D721Med (cell line): ENCODE data around the gene KRT82.

ENCODE experiments used
- DNase-seq: peaks from one replicate; pipeline ENCODE4 v3.0.0; 2011; ENCODE audit warnings: low spot score; ENCODE audit not compliant: insufficient read length
- FAIRE-seq: peaks from 2 replicates; lab custom pipeline; 2011; peaks lifted over from hg19 to GRCh38; lab: Jason Lieb, UNC
- TF ChIP-seq, protein P1 (sequence below): IDR thresholded peaks from 2 replicates; pipeline ENCODE4 v1.5.1; 2012; ENCODE audit warnings: mild to moderate bottlenecking, control low read depth; ENCODE audit not compliant: insufficient read depth; ENCODE audit errors: missing control alignments

KRT82 gene

DNA sequence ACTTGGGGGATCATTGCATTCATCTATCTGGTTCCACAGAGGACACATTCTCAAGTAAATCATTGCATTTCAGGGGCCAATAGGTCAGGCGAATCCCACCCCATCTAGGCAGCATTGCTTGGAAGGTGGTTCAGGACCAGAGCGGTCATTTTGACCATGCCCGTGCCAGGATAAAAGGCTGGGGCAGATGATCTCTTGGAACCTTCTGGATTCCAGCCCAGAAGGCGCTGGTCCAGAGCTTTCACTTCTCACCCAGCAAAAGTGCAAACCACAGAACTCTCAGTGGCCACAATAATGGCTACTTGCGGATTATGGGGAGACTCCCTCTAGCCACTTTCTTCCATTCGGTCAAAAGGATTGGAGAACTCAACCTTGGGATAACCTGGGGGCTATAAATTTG lies 38.3 kb downstream of the KRT82 start:
- DNase-seq: no peak
- FAIRE-seq: no peak
- TF ChIP-seq, protein P1, sequence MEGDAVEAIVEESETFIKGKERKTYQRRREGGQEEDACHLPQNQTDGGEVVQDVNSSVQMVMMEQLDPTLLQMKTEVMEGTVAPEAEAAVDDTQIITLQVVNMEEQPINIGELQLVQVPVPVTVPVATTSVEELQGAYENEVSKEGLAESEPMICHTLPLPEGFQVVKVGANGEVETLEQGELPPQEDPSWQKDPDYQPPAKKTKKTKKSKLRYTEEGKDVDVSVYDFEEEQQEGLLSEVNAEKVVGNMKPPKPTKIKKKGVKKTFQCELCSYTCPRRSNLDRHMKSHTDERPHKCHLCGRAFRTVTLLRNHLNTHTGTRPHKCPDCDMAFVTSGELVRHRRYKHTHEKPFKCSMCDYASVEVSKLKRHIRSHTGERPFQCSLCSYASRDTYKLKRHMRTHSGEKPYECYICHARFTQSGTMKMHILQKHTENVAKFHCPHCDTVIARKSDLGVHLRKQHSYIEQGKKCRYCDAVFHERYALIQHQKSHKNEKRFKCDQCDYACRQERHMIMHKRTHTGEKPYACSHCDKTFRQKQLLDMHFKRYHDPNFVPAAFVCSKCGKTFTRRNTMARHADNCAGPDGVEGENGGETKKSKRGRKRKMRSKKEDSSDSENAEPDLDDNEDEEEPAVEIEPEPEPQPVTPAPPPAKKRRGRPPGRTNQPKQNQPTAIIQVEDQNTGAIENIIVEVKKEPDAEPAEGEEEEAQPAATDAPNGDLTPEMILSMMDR: no peak

DNA sequence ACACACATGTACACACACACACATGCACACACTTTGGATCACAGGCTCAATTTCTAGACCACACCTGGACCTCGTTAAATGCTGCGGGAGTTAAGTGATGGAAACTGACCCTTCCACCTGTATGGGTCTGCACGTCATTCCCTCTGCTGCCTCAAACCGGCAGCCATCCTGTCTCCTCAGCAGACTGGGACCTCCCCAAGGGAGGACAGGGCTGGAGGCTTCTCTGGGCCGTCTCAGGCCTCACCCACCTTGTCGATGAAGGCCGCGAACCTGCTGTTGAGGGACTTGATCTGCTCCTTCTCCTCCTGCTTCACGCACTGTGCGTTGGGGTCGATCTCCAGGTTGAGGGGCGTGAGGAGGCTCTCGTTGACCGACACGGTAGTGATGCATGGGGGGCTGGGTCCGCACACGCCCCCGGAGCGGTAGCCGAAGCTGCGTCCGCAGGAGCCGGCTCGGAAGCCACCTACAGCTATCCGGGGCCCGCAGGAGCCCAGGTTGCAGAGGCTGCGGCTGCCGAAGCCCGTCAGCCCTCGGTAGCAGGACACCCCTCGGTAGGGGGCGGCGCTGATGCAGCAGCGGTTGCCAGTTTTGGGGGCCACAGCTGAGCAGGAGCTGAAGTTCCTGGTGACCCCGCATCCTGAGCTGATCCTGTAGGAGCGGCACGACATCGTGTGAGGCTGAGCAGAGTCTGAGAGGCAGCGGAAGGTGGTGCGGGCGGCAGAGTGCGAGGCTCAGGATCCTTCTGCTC lies 39.2 kb downstream of the KRT82 start, which contains the start of gene KRT85:
TSS of gene KRT85 (minus strand) at position 744 of the 748 bp plus-strand sequence. CDS start at position 668, 76 bp downstream.
- DNase-seq (no peak), FAIRE-seq (no peak)
- TF ChIP-seq, protein P1: no peak

DNA sequence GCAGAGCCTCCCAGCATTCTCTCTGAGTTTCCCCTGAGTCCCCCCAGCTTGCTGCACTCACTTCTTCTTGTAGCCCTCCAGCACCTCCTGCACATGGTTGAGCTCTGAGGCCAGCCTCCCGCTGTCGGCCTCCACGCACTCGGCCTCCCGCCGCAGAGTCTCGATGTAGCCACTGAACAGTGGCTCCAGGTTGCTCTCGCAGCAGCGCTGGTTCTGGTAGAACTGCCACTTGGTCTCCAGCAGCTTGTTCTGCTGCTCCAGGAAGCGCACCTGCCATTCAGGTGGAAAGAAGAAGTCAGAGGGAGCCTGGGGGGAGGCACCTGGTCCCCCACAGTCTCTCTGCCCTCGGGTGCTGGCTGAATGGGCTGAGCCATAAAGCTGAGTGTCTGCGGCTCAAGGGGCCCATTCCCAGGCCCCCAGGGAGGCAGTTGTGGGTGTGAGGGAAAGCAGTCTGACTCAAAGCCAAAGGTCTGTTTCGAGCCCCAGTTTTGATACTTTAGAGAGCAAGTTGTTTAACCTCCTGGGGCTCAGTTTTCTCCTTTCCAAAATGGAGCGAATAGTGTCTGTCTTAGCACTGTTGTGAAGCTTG lies 41.1 kb downstream of the KRT82 start:
- no peak for DNase-seq
- TF ChIP-seq, protein P1: no peak
- no peak for FAIRE-seq

DNA sequence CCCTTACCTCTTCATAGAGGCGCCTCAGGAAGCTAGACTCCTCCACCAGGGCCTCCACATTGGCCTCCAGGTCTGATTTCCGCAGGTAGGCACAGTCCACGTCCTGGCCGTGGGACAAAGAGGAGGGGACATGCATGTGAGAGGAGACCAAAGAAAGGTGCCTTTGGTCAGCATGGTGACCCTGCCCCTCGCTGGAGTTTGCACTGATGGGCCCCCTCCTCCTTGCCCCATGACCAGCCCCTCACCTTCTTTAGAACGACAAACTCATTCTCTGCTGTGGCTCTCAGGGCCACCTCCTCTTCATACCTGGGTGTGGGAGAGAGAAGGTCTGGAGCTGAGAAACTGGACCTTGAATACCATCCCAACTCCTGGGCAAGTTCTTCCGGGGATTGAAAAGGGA lies 42.1 kb downstream of the KRT82 start:
- TF ChIP-seq, protein P1: no peak
- no peak for FAIRE-seq

DNA sequence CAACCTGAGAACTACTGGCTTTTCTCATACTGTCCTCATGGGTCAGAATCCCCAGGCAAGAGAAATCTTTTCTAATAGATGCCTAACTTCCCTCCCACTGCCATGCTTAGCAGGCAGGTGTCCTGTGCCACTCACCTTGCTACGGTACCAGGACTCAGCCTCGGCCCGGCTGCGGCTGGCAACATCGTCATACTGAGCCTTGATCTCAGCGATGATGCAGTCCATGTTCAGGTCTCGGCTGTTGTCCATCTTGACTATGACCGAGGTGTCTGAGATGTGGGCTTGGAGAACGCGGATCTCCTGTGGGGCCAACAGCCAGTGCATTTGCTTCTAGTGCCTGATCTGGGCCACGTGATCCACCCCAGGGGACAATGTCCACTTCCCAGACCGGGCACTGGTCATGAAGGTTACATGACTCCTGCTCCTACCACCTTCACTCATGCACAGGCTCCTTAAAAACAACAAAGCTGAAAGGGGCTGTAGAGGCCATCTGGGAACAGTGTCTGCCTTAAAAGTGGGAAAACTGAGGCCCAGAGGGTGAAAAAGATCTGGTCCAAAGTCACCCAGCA lies 42.9 kb downstream of the KRT82 start:
- no peak for FAIRE-seq

More for the DNA sequence above, 42.1 kb downstream of the KRT82 start:
- DNase-seq: no peak

DNA sequence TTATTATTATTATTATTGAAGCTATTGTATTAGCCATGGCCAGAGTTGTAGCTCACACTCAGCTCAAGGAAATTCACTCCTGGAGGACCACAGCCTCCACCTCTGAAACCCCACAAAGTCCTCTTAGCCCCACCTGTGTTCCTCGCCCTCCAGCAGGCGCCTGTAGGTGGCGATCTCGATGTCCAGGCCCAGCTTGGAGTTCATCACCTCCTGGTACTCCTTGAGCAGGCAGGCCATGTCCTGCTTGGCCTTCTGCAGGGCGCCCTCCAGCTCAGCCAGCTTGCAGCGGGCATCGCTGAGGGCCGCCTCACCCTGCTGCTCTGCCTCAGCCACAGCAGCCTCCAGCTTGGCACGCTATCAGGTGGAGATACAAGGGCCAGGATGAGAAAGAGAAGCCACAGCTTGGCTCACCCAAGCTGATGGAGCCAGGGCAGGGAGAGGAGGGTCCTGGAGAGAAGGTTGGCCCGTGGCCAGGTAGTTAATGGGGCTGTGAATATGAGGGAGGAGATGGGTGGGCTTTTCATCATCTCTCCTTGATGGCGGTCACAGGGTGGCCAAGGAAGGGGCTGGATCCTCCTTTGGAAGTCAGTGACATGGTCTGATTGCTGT lies 43.9 kb downstream of the KRT82 start:
- TF ChIP-seq, protein P1: no peak
- FAIRE-seq (no peak), DNase-seq (no peak)

More for the DNA sequence above, 42.9 kb downstream of the KRT82 start:
- TF ChIP-seq, protein P1: no peak
- DNase-seq: no peak
